IMR-90 (cell line): ENCODE measurements around the gene CHD9. TPM values are rescaled to one million over a fixed set of nuclear protein-coding genes. Genes with fewer than 3 reads are reported as not detected.
A peak's percentile ranks its signal among the peaks of the same experiment; 100 is the strongest.

Experiments
- ATAC-seq: fragments of 200-7000 bp; cut with Tn5 transposase; 2 replicates; pipeline ENCODE4 v1.9.1; 2020; ENCODE audit warnings: low read depth, mild to moderate bottlenecking, moderate library complexity
- BruUV-seq: library from RNA; stranded (reverse); fragments of 400-500 nt; replicated peaks from 2 replicates; lab custom pipeline; 2021; lab: Mats Ljungman, UMichigan
- CTCF ChIA-PET: fragments of 300-600 bp; formaldehyde crosslinking; extraction: SDS; loops from one replicate; lab custom pipeline; 2021; ENCODE audit warnings: antibody characterized with exemption; lab: Yijun Ruan, JAX
- POLR2A ChIA-PET: fragments of 300-600 bp; sonication (Branson Sonifier 250); formaldehyde crosslinking; loops from one replicate; lab custom pipeline; 2022; ENCODE audit warnings: antibody characterized with exemption; ENCODE audit not compliant: unreplicated experiment; lab: Charles Lee
- DNase-seq: peaks from one replicate; pipeline ENCODE4 v3.0.0; 2013
- H2AFZ ChIP-seq: replicated peaks from 2 replicates; pipeline ENCODE3; 2013; ENCODE audit warnings: low read length, mild to moderate bottlenecking; ENCODE audit not compliant: poor library complexity
- H2AK5ac ChIP-seq: 2 replicates; pipeline ENCODE4 v1.6.1; 2013; ENCODE audit warnings: low read depth, low read length, inconsistent platforms
- H2AK9ac ChIP-seq: replicated peaks from 2 replicates; pipeline ENCODE3; 2013; ENCODE audit warnings: mild to moderate bottlenecking, low read depth, low read length, moderate library complexity; ENCODE audit not compliant: poor library complexity
- H2BK120ac ChIP-seq: 2 replicates; pipeline ENCODE4 v1.6.1; 2013; ENCODE audit warnings: low read depth, low read length, inconsistent platforms
- H2BK15ac ChIP-seq: 3 replicates; pipeline ENCODE4 v1.6.1; 2013; ENCODE audit warnings: low read depth, low read length, inconsistent platforms
- H2BK20ac ChIP-seq: 2 replicates; pipeline ENCODE4 v1.6.1; 2013; ENCODE audit warnings: low read depth, mild to moderate bottlenecking, inconsistent platforms, low read length, moderate library complexity
- H2BK5ac ChIP-seq: 2 replicates; pipeline ENCODE4 v1.6.1; 2013; ENCODE audit warnings: mild to moderate bottlenecking, low read depth, low read length, inconsistent platforms; ENCODE audit not compliant: poor library complexity, severe bottlenecking
- H3K14ac ChIP-seq: replicated peaks from 2 replicates; pipeline ENCODE4 v1.6.1; 2013; ENCODE audit warnings: low read depth, low read length, inconsistent platforms
- H3K18ac ChIP-seq: 2 replicates; pipeline ENCODE4 v1.6.1; 2013; ENCODE audit warnings: low read depth, low read length, control low read depth
- H3K23ac ChIP-seq: 2 replicates; pipeline ENCODE4 v1.6.1; 2013; ENCODE audit warnings: low read depth, low read length, inconsistent platforms
- H3K27ac ChIP-seq: 2 replicates; pipeline ENCODE4 v1.5.1; 2013; ENCODE audit warnings: mild to moderate bottlenecking, control low read depth, low read length; ENCODE audit not compliant: insufficient read depth
- H3K27me3 ChIP-seq: 2 replicates; pipeline ENCODE4 v1.6.1; 2013; ENCODE audit warnings: low read length; ENCODE audit not compliant: control insufficient read depth, insufficient read depth
- H3K36me3 ChIP-seq: 2 replicates; pipeline ENCODE4 v1.6.1; 2013; ENCODE audit warnings: low read length, mixed read lengths; ENCODE audit not compliant: control insufficient read depth, insufficient read depth
- H3K4ac ChIP-seq: 2 replicates; pipeline ENCODE4 v1.6.1; 2013; ENCODE audit warnings: low read depth, low read length, inconsistent platforms
- H3K4me1 ChIP-seq: 2 replicates; pipeline ENCODE4 v1.6.1; 2013; ENCODE audit warnings: low read length, mixed read lengths; ENCODE audit not compliant: control insufficient read depth, insufficient read depth
- H3K4me2 ChIP-seq: 2 replicates; pipeline ENCODE4 v1.6.1; 2013; ENCODE audit warnings: low read depth, mild to moderate bottlenecking, control low read depth, low read length, moderate library complexity
- H3K4me3 ChIP-seq: 2 replicates; pipeline ENCODE4 v1.5.1; 2013; ENCODE audit warnings: low read depth, mild to moderate bottlenecking, control low read depth, low read length, moderate library complexity; ENCODE audit not compliant: insufficient read depth
- H3K56ac ChIP-seq: 2 replicates; pipeline ENCODE4 v1.6.1; 2013; ENCODE audit warnings: low read length, inconsistent platforms; ENCODE audit not compliant: insufficient read depth; ENCODE audit errors: extremely low read depth
- H3K79me1 ChIP-seq, 2 experiments: 2 replicates each; pipeline ENCODE4 v1.6.1; 2013; ENCODE audit warnings: low read length in 2 of 2, inconsistent platforms in 1 of 2, low read depth in 1 of 2
- H3K9ac ChIP-seq: 2 replicates; pipeline ENCODE4 v1.6.1; 2013; ENCODE audit warnings: low read depth, low read length, control low read depth
- H3K9me1 ChIP-seq: 2 replicates; pipeline ENCODE4 v1.6.1; 2013; ENCODE audit warnings: low read length, inconsistent platforms; ENCODE audit not compliant: insufficient read depth
- H3K9me3 ChIP-seq: 2 replicates; pipeline ENCODE4 v1.6.1; 2013; ENCODE audit warnings: low read length; ENCODE audit not compliant: control insufficient read depth, insufficient read depth
- H4K20me1 ChIP-seq: 2 replicates; pipeline ENCODE4 v1.6.1; 2013; ENCODE audit warnings: low read length, inconsistent platforms; ENCODE audit not compliant: insufficient read depth
- H4K5ac ChIP-seq: 2 replicates; pipeline ENCODE4 v1.6.1; 2013; ENCODE audit warnings: mild to moderate bottlenecking, low read depth, low read length, control low read depth
- H4K8ac ChIP-seq, 2 experiments: 2 replicates each; pipeline ENCODE4 v1.6.1; 2013; ENCODE audit warnings: low read depth in 2 of 2, low read length in 2 of 2, control low read depth in 1 of 2, inconsistent platforms in 1 of 2
- H4K91ac ChIP-seq: 2 replicates; pipeline ENCODE4 v1.6.1; 2013; ENCODE audit warnings: low read depth, low read length, inconsistent platforms; ENCODE audit not compliant: insufficient read depth
- CEBPB ChIP-seq: IDR thresholded peaks from 2 replicates; pipeline ENCODE4 v1.6.1; 2012; ENCODE audit warnings: low read depth, low read length, improper control_type of control experiment
- FOS ChIP-seq: fragments of 150-350 bp; IDR thresholded peaks from 2 replicates; pipeline ENCODE4 v1.6.1; 2016; ENCODE audit warnings: low read depth, low read length
- MAFK ChIP-seq: IDR thresholded peaks from 2 replicates; pipeline ENCODE4 v1.6.1; 2012; ENCODE audit warnings: low read depth, low read length, improper control_type of control experiment
- MAZ ChIP-seq: IDR thresholded peaks from 2 replicates; pipeline ENCODE4 v1.6.1; 2012; ENCODE audit warnings: low read depth, mild to moderate bottlenecking, low read length, improper control_type of control experiment, moderate library complexity, borderline replicate concordance
- MXI1 ChIP-seq: IDR thresholded peaks from 2 replicates; pipeline ENCODE4 v1.6.1; 2012; ENCODE audit warnings: low read depth, mild to moderate bottlenecking, low read length, moderate library complexity, borderline replicate concordance
- NFE2L2 ChIP-seq: fragments of 150-350 bp; IDR thresholded peaks from 2 replicates; pipeline ENCODE4 v1.6.1; 2016; ENCODE audit warnings: low read depth, mild to moderate bottlenecking, low read length
- POLR2A ChIP-seq: IDR thresholded peaks from 2 replicates; pipeline ENCODE4 v1.6.1; 2012; ENCODE audit warnings: mild to moderate bottlenecking, low read depth, low read length
- RAD21 ChIP-seq: IDR thresholded peaks from 2 replicates; pipeline ENCODE4 v1.6.1; 2012; ENCODE audit warnings: low read length, improper control_type of control experiment
- RCOR1 ChIP-seq: IDR thresholded peaks from 2 replicates; pipeline ENCODE4 v1.6.1; 2012; ENCODE audit warnings: mild to moderate bottlenecking, low read length, improper control_type of control experiment; ENCODE audit not compliant: insufficient replicate concordance
- SMC3 ChIP-seq: fragments of 150-350 bp; IDR thresholded peaks from 2 replicates; pipeline ENCODE4 v1.6.1; 2016; ENCODE audit warnings: low read depth, mild to moderate bottlenecking, antibody characterized with exemption, low read length, moderate library complexity
- WGBS, 2 experiments: methylation state at CpG; one replicate each; pipeline versions ENCODE4 v1.1.5 to v1.1.7; 2013; ENCODE audit warnings: missing lambda C conversion rate in 2 of 2; ENCODE audit not compliant: insufficient read length in 1 of 2; ENCODE audit errors: extremely low coverage in 2 of 2; 5-methylcytosine and 5-hydroxymethylcytosine counted together
- dilution Hi-C: fragments of 300-500 bp; cut with HindIII; formaldehyde crosslinking; loops from one replicate; pipeline ENCODE4 v1.14.3; 2018; ENCODE audit warnings: low sequenced_read_pairs; ENCODE audit not compliant: unreplicated experiment
- in situ Hi-C: fragments of 300-500 bp; cut with MboI; formaldehyde crosslinking; loops from 3 replicates; pipeline ENCODE4 v1.14.3; 2019; ENCODE audit warnings: low sequenced_read_pairs, inconsistent platforms, mixed read lengths
- intact Hi-C: fragments of 100-400 bp; cut with micrococcal nuclease; formaldehyde crosslinking; loops from 2 replicates; pipeline ENCODE4 v1.10.0; 2022
- polyA plus RNA-seq, 3 experiments: library from polyadenylated mRNA; depleted of rRNA; stranded (reverse); fragments of >200 nt; gene quantifications; 2 replicates each; pipeline ENCODE4 v1.2.3, GENCODE V29; 2012; ENCODE audit warnings: low replicate concordance in 1 of 3
- total RNA-seq: library from RNA; depleted of rRNA; stranded (reverse); fragments of >200 nt; gene quantifications from 2 replicates; pipeline ENCODE4 v1.2.3, GENCODE V29; 2012
- TF ChIP-seq, protein P1 (sequence below): fragments of 150-350 bp; IDR thresholded peaks from 2 replicates; pipeline ENCODE4 v1.6.1; 2016; ENCODE audit warnings: low read depth, mild to moderate bottlenecking, low read length, moderate library complexity, borderline replicate concordance
- TF ChIP-seq, protein P2 (sequence below): fragments of 150-350 bp; IDR thresholded peaks from 2 replicates; pipeline ENCODE4 v1.6.1; 2017; ENCODE audit warnings: mild to moderate bottlenecking, antibody characterized with exemption, low read length, low read depth

Gene CHD9
- total and polyA plus RNA-seq, 2 of the 4 experiments (the other 2 are of a cell fraction): 9.1 to 48.8 TPM

DNA sequence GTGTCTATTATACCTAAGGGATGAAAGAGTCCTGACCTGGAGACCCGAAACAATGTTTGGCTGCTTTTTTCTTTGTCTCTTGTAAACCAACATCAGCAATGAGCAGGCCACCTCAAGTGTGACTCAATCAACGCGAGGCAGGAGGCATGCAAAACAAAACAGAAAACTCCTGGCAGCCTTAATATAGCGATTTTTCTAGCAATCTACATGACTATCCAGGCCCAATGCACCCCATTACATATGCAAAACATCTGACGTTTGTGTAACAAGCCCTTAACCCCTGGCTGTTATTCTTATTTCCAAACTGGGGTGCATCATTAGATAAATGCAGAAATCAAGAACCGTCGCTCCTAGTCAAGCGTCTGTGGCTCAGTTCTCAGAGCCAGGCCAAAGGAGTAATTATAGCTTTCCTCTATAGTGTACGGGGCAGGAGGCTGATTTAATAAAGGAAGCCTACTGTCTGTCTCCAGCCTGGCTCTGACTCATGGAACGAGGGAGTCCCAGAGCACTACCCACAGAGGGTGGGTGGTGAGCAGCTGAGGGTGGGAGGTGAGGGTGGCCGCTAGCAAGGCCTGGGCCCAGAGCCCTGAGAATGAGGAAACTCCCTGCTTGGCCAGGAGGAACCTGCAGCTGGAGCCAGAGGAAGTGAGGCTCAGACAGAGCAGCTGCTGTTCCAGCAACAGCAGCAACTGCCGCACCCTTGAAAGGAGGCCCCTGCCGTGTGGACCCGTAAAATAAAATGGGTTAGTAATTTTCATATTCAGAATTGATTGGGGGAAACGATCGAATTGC lies 43.9 kb downstream of the CHD9 start:
- H3K9me3 ChIP-seq: no peaks in the 10 kb centered on the region

More for the DNA sequence above, 43.9 kb downstream of the CHD9 start:
- Histone ChIP-seq H2BK20ac (peak overlapping the region; percentile 75), H3K4me3 (no peak overlapping the region), H2AK5ac (peak overlapping the region; percentile 94), H4K20me1 (peaks cover 9% of the 10 kb centered on the region), H4K8ac (peak overlapping the region; percentile 79 to 93), H4K5ac (peak overlapping the region; percentile 44), H3K79me1 (peaks cover 8 to 52% of the 10 kb centered on the region in 2 experiments; a peak in 2 of 4 replicates), H3K4ac (peak overlapping the region; percentile 92), H2AFZ (peak overlapping the region; percentile 88), H3K9ac (peak overlapping the region; percentile 64), H3K27ac (peak overlapping the region; percentile 91), H3K14ac (peak overlapping the region; percentile 84), H3K27me3 (no peaks in the 10 kb centered on the region), H3K36me3 (no peaks in the 10 kb centered on the region), H3K23ac (peak overlapping the region; percentile 66), H4K91ac (peak overlapping the region; percentile 78), H3K4me1 (peaks cover 12% of the 10 kb centered on the region), H2AK9ac (peak overlapping the region; percentile 86), H3K18ac (peak overlapping the region; percentile 47), H3K56ac (peak overlapping the region; percentile 82), H2BK120ac (peak overlapping the region; percentile 76), H3K9me1 (peaks cover 6% of the 10 kb centered on the region), H2BK15ac (peak overlapping the region; percentile 87; the same call in 1 of the 3 replicates), H3K4me2 (peak overlapping the region; percentile 67), H2BK5ac (peak overlapping the region; percentile 79)
- DNase-seq (peak; percentile 96), ATAC-seq (peak; percentile 78)
- intact Hi-C loops: loop anchor here (1.0 kb wide), 1 partner anchor 43 kb away; no protein-coding TSS in a partner anchor
- in situ Hi-C loops: no loop called here
- ChIA-PET POLR2A (interaction anchor here (0.6 kb wide), 1 partner anchor 90 kb away, joined by 4 read pairs; no protein-coding TSS in a partner anchor), CTCF (interaction anchor here (0.6 to 2.6 kb wide), 3 partner anchors 31 to 1134 kb away, joined by 4 to 13 read pairs (median 8); partner anchors contain the start of gene CHD9)
- WGBS, 2 experiments: 0% methylated on average over 5 of the region's 16 CpGs; no CpG with 5 or more reads in 1 of the 2 experiments
- TF ChIP-seq, protein P1, sequence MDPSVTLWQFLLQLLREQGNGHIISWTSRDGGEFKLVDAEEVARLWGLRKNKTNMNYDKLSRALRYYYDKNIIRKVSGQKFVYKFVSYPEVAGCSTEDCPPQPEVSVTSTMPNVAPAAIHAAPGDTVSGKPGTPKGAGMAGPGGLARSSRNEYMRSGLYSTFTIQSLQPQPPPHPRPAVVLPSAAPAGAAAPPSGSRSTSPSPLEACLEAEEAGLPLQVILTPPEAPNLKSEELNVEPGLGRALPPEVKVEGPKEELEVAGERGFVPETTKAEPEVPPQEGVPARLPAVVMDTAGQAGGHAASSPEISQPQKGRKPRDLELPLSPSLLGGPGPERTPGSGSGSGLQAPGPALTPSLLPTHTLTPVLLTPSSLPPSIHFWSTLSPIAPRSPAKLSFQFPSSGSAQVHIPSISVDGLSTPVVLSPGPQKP: no peak
- TF ChIP-seq RAD21: no peak; the same call in 1 of the 2 replicates
- TF ChIP-seq MAZ: peak; percentile 34; the same call in 1 of the 2 replicates
- TF ChIP-seq MAFK: no peak
- peak; percentile 58 for TF ChIP-seq FOS
- no peak for TF ChIP-seq MXI1
- TF ChIP-seq, protein P2, sequence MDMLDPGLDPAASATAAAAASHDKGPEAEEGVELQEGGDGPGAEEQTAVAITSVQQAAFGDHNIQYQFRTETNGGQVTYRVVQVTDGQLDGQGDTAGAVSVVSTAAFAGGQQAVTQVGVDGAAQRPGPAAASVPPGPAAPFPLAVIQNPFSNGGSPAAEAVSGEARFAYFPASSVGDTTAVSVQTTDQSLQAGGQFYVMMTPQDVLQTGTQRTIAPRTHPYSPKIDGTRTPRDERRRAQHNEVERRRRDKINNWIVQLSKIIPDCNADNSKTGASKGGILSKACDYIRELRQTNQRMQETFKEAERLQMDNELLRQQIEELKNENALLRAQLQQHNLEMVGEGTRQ: no peak
- TF ChIP-seq SMC3: no peak; the same call in 1 of the 2 replicates
- TF ChIP-seq POLR2A: peak; percentile 80; the same call in 1 of the 2 replicates
- no peak for TF ChIP-seq NFE2L2
- peak; percentile 44; the same call in 1 of the 2 replicates for TF ChIP-seq CEBPB
- peak; percentile 5 for TF ChIP-seq RCOR1
- no TSS peak for BruUV-seq
- dilution Hi-C loops: no loop called here
